Fibroblast of pulmonary artery (primary cell): ENCODE results near the gene HHAT.

Experiments
- DNase-seq: peaks from one replicate; pipeline ENCODE4 v3.0.0-alpha.2; 2010; ENCODE audit warnings: low read depth
- H3K4me3 ChIP-seq: replicated peaks from 2 replicates; pipeline ENCODE4 v1.5.1; 2011; ENCODE audit warnings: low read depth, mild to moderate bottlenecking, control low read depth, low read length, moderate library complexity
- TF ChIP-seq, protein P1 (sequence below): IDR thresholded peaks from 2 replicates; pipeline ENCODE4 v1.5.1; 2011; ENCODE audit warnings: mild to moderate bottlenecking, control low read depth, low read length, inconsistent platforms; ENCODE audit errors: missing control alignments

HHAT gene

GRCh38 chr1:210469441-210469840 is 140.7 kb downstream of the HHAT start:
- no peak for DNase-seq
- TF ChIP-seq, protein P1, sequence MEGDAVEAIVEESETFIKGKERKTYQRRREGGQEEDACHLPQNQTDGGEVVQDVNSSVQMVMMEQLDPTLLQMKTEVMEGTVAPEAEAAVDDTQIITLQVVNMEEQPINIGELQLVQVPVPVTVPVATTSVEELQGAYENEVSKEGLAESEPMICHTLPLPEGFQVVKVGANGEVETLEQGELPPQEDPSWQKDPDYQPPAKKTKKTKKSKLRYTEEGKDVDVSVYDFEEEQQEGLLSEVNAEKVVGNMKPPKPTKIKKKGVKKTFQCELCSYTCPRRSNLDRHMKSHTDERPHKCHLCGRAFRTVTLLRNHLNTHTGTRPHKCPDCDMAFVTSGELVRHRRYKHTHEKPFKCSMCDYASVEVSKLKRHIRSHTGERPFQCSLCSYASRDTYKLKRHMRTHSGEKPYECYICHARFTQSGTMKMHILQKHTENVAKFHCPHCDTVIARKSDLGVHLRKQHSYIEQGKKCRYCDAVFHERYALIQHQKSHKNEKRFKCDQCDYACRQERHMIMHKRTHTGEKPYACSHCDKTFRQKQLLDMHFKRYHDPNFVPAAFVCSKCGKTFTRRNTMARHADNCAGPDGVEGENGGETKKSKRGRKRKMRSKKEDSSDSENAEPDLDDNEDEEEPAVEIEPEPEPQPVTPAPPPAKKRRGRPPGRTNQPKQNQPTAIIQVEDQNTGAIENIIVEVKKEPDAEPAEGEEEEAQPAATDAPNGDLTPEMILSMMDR, result no peak
- no peak overlapping the region for H3K4me3 ChIP-seq

DNA sequence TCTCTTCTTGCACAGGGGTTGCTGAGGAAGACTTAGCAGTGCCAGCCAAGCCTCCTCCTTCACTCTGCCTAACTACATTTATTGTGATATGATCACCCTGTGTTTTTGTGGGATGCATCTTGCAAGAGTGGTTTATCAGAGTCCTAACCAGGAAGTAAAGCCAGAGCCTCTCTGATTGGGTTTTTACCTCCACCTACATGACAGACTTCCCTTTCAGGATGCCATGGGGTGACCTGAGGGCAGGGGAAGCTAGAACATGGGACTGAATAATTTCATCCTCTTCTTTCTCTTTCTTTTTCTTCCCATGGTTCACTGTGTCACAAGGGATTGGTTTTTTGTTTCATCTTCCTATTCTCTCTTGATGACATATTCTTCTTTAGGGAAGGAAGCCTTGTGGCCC is 146.6 kb downstream of the HHAT start:
- H3K4me3 ChIP-seq, result no peak overlapping the region
- TF ChIP-seq, protein P1, result no peak
- DNase-seq, result no peak

GRCh38 chr1:210475806-210476205 is 147.1 kb downstream of the HHAT start:
- no peak for DNase-seq
- TF ChIP-seq, protein P1, result no peak
- H3K4me3 ChIP-seq, result no peak overlapping the region

GRCh38 chr1:210476730-210477129 is 148.0 kb downstream of the HHAT start:
- H3K4me3 ChIP-seq, result no peak overlapping the region
- TF ChIP-seq, protein P1, result no peak
- no peak for DNase-seq

DNA sequence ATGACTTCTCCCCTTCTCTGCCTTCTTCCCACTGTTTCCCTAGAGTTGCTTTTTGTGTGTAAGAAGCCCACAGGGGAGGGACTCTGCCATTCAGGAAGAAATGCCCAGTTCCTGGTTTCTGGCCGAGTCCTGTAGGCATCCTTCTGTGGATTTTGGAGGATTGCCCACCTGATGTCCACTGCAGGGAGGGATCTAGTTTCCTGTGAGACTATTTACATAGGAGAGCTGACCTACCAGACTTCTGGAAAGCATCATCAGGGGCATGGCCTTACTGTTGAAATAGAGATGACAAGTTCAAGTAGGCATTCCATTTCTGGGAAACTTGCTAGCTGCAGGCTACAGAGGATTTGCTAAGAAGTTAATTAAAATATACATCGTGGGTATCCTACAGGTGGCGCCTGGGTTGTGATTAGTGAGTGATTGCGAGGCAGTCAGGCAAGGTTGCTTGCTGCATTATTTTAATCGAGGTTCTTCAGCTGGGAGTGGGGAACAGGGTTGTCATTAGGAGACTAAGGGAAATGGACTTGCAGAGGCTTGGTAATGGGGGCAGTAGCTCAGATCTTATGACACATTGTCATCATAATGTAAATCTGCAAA is 148.7 kb downstream of the HHAT start:
- H3K4me3 ChIP-seq, result no peak overlapping the region
- TF ChIP-seq, protein P1, result no peak
- no peak for DNase-seq

GRCh38 chr1:210478820-210479219 is 150.1 kb downstream of the HHAT start:
- TF ChIP-seq, protein P1, result no peak
- no peak overlapping the region for H3K4me3 ChIP-seq
- no peak for DNase-seq

DNA sequence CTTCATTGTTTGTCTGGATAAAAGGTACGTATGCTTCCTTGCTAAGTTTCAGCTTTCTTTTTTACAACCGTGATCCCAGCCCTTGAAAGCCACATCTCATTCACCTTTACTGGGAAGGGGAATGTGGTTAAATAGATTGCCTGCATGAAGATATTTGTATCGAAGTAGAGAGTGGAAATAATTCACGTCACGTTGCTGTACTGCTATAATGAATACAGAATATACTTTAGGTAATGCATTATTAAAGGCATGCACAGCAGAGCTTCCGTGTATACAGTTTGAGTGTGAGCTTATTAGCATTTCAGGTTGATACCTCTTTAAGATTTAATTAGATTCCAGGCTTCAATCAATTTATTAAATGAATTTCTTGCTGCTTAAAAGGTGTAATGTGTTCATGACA is 153.8 kb downstream of the HHAT start:
- no peak for DNase-seq
- TF ChIP-seq, protein P1, result no peak
- no peak overlapping the region for H3K4me3 ChIP-seq
